BJ (cell line): ENCODE results near the gene SMARCA5. TPM values are rescaled to one million over a fixed set of nuclear protein-coding genes. Genes with fewer than 3 reads are reported as not detected.

ENCODE experiments used
- CTCF ChIA-PET: fragments of 350-600 bp; formaldehyde crosslinking; extraction: SDS; loops from one replicate; lab custom pipeline; 2021; ENCODE audit warnings: antibody characterized with exemption, inconsistent platforms; lab: Yijun Ruan, JAX
- POLR2A ChIA-PET: fragments of 300-600 bp; sonication (Branson Sonifier 250); formaldehyde crosslinking; extraction: SDS; loops from one replicate; lab custom pipeline; 2021; ENCODE audit warnings: antibody characterized with exemption; lab: Charles Lee
- DNase-seq: peaks from one replicate; pipeline ENCODE4 v3.0.0-alpha.2; 2011; ENCODE audit warnings: low read depth
- H3K27me3 ChIP-seq: 2 replicates; pipeline ENCODE4 v1.6.0; 2011; ENCODE audit warnings: low read length; ENCODE audit not compliant: control insufficient read depth, insufficient read depth
- H3K36me3 ChIP-seq: 2 replicates; pipeline ENCODE4 v1.5.1; 2011; ENCODE audit warnings: low read length; ENCODE audit not compliant: control insufficient read depth, insufficient read depth
- H3K4me3 ChIP-seq: 2 replicates; pipeline ENCODE4 v1.5.1; 2011; ENCODE audit warnings: low read depth, mild to moderate bottlenecking, control low read depth, low read length
- polyA plus RNA-seq: library from polyadenylated mRNA; depleted of rRNA; stranded (reverse); fragments of >200 nt; gene quantifications from 2 replicates; pipeline ENCODE4 v1.2.3, GENCODE V29; 2011; rRNA removed
- TF ChIP-seq, protein P1 (sequence below): IDR thresholded peaks from 2 replicates; pipeline ENCODE4 v1.5.1; 2011; ENCODE audit warnings: low read depth, mild to moderate bottlenecking, control low read depth, inconsistent platforms, low read length, moderate library complexity; ENCODE audit not compliant: insufficient read depth

Gene SMARCA5
- polyA plus RNA-seq, 1 experiment, result 6.3 TPM

DNA sequence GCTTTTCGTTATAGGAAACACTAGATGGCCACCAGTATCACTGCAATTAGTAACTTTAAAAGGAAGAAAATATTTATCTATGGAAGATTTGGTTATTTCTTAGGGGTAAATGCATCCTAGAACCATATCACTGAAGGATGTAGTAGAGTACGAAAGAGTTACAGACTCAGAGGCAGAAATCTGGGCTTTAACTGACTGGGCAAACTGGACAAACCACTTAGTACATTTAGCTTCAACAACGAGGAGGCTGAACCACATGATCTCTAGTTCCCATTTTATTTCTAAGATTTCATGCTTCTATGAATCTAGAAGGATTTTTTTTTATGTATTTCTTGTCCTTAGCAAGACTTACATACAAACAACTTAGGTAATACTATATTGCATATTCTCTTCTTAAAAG lies 93.0 kb downstream of the SMARCA5 start:
- no peak for DNase-seq
- Histone ChIP-seq H3K4me3 (no peak overlapping the region), H3K27me3 (no peaks in the 10 kb centered on the region), H3K36me3 (no peaks in the 10 kb centered on the region)
- TF ChIP-seq, protein P1, sequence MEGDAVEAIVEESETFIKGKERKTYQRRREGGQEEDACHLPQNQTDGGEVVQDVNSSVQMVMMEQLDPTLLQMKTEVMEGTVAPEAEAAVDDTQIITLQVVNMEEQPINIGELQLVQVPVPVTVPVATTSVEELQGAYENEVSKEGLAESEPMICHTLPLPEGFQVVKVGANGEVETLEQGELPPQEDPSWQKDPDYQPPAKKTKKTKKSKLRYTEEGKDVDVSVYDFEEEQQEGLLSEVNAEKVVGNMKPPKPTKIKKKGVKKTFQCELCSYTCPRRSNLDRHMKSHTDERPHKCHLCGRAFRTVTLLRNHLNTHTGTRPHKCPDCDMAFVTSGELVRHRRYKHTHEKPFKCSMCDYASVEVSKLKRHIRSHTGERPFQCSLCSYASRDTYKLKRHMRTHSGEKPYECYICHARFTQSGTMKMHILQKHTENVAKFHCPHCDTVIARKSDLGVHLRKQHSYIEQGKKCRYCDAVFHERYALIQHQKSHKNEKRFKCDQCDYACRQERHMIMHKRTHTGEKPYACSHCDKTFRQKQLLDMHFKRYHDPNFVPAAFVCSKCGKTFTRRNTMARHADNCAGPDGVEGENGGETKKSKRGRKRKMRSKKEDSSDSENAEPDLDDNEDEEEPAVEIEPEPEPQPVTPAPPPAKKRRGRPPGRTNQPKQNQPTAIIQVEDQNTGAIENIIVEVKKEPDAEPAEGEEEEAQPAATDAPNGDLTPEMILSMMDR, result no peak
- CTCF ChIA-PET, result no interaction called here
- POLR2A ChIA-PET, result no interaction called here

Other genes with a start within 250 kb of the SMARCA5 start
- 7.8 and 10.7 TPM in 2 replicates for gene GAB1, start 176.8 kb upstream of the SMARCA5 start, polyA plus RNA-seq
- gene FREM3, start 187.0 kb downstream of the SMARCA5 start, polyA plus RNA-seq, result not detected in 2 replicates